ENCODE results near the gene NAA60.

GRCh38 chr16:3528406-3528805 is 84.9 kb downstream of the NAA60 start:
- TF ChIP-seq POLR2A (IDR thresholded peaks at IDR 0.05; ENCODE audit: low read length) = no peak
- no peak for TF ChIP-seq GATA1 (IDR thresholded peaks at IDR 0.05; ENCODE audit: low read depth, low read length)
